H4 (cell line): Measurements from ENCODE around the gene TEAD1. TPM values are rescaled to one million over a fixed set of nuclear protein-coding genes. Genes with fewer than 3 reads are reported as not detected.

Experiments
- DNase-seq: peaks from one replicate; pipeline ENCODE4 v3.0.0-alpha.2; 2015; ENCODE audit warnings: low spot score
- total RNA-seq: library from RNA; depleted of rRNA; stranded (reverse); fragments of >200 nt; shearing (Covaris generic); gene quantifications from 2 replicates; pipeline ENCODE4 v1.2.3, GENCODE V29; 2014

TEAD1 gene
- total RNA-seq, 1 experiment from 2014 or later: 42.3 TPM

DNA sequence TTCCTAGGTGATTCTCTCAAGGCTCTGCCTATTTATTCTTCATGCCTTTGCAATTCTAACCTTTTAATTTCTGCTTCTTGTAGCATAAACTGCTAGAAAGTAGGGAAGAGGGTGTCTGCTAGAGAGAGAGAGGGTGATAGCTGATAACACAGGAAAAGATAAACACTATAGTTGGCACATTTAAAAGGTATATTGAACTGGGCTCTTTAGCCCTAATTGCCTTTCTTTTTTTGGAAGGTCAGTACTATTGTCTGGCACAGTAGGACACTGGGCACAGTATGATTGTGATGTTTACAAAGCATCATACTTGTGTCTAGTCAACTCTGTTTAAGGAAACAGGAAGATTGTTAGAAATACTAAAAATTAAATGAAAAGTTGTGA is 33.3 kb downstream of the TEAD1 start:
- no peak for DNase-seq

DNA sequence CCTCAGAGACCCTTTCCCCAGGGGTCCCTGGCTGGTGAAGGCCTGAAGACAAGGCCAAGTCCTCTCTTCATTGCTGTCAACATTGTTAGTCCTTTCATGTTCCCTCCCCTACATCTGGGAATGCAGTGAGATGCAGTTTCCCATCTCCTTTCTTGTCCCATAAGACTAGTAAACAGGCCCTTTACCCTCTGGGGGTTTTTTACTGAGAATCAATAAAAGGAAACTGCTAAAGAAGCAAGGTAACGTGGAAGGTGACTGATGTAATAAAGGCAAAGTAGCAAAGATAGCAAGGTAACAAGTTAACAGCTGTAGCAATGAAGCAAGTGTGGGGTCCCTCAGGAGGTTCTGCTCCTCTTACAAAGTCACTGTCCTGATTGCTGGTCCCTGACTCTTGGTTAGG is 37.3 kb downstream of the TEAD1 start:
- DNase-seq: no peak

DNA sequence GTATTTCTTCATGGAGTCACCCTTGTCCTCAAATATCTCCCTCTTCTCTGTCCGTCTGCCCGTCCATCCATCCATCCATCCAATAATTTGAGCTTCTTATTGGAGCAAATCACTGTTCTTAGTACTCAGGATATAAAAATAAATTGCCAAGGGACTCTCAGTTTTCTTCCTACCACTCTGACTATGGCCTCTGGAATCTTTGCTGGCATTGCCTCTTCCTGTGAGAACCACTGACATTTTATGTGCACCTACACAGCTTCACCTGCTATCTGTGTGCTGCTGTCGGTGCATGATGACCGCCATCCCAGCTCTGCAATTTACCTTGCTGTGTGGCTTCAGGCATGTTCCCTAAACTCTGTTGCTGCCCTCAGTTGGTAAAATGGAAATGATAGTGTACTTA is 37.9 kb downstream of the TEAD1 start:
- DNase-seq: no peak

DNA sequence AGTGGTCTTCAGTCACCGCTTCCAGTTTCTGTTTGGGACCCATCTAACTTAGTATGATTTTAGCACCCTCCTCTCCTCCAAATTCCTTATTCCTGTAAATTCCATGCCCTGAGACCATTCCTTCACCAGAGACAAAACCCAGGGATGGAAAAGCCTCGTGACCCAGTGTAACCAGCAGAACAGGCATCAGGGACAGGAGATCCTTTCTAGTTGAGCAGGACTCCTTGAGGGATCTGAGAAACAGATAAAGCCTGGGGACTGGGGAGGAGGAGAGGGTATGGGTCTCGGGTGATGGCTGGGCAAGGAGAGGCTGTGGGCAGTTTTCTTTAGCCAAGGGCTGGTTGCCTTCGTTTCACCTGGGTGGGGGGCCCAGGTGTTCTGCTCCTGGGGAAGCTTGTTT is 40.9 kb downstream of the TEAD1 start:
- DNase-seq: no peak

DNA sequence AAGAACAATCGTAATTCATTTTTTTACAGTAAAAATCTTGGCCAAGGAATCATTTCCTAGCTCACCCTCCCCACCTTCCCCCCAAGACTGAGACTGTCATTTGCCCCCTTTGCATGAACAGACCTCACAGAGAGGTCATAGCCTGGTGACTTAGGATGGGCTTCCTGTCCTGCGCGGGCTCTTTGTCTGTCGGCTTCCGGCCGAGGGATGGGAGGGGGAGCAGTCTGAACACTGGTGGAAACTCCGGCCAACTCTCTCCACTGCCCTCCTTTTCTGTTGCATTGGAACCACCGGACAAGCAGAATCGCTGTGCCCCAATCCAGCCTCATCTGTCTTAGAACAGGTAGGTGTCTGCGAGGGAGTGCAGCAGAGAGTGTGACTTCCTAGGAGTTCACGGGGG is 41.7 kb downstream of the TEAD1 start:
- DNase-seq: no peak

DNA sequence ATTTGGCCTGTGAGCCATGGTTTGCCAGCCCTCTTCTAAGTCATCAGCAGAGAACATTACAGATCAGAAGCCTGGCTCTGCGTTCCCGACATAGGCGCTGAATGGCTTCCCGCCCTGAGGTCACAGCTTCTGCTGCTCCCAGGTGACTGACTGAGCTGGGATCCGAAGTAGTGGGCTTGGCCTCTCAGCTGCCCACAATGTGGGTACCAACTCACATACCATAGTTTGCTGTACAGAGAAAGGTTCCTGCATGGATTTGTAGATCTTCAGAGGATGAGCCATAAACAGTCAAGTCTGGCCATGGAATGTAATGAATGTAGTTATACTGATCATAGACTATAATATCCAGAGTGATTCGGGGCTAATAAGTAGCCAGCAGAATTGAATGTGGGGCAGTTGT is 42.6 kb downstream of the TEAD1 start:
- no peak for DNase-seq

DNA sequence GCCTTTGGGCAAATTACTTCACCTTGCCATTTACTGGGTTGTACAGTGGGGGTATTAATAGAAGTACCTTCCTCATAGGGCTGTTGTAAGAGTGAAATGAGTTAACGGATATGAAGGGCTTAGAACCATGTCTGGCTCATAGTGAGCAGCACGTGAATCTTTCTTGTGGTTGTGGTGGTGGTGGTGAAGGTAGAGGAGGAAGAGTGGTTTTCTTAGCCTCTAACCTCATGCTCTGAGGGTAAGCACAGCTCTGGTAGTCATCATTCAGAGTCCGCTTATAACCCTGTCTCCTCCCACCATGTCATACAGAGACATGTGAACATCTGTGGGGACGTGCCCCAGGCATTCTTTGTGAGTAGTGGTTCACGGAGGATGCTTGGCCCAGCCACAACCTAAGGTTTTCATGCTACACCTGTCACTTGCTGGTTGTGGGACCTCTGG is 43.6 kb downstream of the TEAD1 start:
- DNase-seq: no peak

DNA sequence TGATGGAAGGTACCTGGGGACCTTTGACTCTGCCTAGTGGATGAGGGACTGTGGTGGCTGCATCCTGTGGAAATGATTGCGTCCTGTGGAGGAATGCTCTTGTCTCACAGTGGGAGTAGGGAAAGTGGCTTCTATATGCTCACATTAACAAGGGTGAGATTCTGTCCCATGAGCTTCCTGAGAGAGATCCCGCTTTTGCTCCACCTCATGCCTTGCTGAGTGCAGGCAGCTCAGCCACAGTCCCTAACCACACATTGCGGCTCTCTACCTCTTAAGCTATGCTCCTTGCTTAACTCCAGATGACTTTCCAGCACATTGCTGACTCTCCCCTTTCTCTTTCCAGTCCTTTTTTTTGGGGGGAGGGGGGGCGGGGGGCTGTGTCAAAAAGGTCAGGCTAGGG is 45.0 kb downstream of the TEAD1 start:
- peak; percentile 51 for DNase-seq

DNA sequence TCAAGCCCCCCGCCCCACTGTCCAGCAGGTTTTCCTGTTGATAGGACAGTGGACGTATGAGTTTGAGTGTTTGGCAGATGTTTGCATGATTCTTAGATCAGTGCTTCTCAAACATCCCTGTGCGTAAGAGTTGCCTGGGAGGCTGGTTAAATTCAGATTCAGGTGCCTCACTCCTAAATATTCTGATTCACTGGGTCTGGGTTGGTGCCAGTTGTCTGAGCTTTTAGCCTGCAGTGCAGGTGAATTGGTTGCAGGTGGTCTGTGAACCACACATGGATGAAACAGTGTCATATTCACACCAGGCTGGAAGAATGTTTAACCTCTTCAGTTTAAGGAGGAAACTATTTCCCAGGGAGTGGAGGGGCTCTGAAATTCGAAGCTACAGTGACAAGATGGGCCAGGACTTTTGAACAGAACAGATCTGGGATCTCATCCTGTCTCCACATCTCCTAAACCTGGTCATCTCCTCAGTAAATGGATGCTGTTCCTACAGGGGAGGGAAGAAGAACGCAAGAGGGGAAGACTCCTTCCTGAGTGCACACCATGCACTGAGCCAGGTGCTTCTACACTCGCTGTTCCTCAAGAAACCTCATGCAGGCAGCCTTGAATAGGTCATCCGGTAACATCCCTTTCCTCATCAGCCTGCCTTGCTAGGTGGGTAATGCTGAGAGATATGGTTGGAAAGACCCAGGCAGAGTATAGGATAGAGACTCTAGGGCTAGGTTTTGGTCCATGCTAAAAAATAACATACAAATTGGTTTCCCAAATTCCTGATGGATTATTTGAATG is 47.8 kb downstream of the TEAD1 start:
- DNase-seq: no peak

DNA sequence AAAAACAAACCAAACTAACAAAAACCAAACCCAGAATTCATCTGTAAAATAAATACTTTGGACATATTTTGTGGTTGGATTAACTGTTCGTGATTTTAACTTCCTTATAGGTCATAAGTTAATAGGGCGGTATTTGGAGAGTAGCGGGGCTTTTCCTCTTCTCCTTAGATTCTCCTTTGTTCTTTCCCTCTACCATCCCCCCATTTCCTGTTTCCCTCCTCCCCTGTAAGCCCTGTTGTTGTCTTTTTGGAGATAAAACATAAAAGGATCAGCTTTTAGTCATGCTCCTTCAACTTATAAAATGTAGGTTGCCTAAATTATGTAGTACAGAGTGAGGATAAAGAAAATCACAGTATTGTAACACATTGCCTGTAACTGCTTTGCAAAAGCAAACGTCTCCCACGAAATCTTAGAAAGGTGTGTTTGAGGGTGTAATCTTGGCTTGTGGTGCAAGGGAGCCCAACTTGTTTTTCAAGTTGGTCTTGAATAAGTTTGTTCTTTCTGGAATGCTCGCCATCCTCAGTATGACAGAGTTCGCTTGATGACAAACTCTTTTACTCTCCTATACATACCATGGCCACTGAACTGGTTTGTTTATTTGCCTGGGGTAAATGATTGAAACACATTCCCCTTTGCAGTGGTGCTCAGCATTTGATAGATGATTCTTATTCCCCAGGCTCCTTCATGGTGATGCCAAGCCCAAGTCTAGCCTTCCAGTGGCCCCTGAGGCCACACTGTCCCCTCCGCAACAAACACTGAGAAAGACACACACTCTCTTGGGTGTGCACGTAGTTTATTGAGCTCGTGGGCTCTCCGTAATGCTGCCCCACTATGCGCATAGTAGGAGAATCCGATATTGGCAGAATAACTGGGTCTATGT is 49.4 kb downstream of the TEAD1 start:
- DNase-seq: no peak

DNA sequence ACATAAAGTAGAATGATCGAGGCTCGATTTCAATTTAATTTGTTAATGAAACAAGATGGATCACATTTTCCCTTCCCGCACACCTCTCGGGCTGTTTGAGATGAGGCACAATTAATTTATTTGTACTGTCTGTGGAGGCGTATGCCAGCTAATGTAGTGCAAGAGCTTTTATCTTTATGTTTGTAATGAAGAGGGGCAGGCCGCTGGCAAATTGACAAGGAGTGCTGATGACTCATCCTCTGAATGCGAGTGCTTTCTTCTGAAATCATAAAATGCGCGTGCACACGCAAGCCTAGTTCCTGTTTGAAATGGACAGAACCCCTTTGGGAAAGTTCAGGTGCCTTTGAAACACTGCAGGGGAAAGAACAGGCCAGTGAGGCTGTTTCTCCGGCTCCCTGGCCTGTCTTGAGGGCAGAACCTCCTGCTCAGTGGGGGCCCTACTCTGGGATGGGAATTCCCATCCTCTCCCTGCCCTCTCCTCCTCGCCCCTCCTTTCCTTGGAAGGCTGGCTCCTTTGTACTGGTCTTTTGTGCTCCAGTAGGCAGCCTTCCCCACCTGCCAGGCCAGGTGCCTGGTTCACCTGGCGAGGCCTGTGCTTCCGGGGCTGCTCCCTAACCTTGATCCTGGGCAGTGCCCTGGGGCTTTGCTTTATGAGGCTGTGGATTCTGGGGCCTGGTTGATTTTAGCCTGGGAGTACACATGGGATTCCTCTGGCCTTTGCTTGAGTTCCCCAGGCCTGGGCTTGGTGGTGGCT is 50.3 kb downstream of the TEAD1 start:
- peak; percentile 89 for DNase-seq

DNA sequence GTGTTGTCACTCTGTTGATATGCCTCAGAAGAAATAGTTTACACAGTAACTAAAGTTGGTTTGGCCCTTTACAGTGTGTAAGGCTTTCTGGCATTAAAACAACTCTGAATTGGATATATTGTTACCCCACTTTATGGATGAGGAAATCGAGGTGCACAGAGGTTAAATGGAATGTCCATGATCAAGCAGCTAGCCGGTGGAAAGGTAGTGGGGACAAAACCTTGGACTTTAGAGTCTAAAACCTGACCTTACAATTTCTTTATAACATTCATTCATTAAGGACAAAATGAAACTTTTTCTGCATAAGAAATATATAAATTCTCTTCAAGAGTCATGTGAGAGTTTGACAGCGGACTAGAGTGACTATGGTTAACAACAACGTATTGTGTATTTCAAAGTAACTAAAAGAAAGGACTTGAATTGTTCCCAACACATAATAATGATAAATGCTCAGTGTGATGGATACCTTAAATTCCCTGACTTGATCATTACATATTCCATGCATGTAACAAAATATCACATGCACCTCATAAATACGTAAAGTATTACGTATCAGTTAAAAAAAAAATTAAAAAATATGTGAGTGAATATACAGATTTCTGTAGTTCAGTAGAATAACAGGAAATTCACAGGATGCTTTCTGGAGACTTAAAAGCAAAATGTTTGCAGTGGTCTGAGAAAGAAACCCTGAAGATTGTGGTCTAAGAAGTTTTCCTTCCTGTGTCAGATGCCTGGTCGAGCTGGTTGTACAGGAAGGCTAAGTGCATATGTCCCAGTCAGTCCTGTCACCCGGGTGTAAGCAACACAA is 51.0 kb downstream of the TEAD1 start:
- DNase-seq: no peak

DNA sequence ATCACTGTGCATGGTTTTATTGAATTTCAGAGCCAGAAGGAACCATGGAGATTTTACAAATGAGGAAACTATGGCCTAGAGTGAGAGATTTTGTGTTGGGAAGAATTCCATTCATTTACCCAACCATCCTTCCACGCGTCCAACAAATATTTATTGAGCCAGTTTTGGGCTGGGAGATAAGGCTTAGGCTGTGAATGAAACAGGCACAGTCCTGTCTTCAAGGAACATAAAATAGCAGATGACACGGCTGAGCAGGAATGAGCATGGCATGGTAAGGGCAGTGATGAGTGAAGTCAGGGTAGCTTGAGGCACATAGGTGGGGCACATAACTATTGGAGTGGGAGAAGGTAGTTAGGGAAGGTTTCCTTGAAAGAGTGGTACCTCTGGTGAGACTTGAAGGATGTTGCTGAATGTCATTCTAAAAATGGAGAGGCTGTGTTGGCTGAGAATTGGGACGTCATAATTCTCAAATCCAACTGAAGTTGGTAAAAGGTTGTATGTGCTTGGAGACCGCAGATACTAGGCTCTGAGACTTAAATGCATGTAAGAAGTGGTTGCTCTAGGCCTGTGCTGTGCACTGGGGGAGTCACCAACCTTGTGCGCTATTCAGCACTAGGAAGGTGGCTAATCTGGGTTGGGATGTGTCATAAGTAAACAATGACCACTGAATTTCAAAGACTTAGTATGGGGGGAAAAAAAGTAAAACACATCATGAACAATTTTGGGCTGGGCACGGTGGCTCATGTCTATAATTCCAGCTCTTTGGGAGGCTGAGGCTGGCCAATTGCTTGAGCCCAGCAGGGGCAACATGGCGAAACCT is 51.9 kb downstream of the TEAD1 start:
- peak; percentile 62 for DNase-seq

DNA sequence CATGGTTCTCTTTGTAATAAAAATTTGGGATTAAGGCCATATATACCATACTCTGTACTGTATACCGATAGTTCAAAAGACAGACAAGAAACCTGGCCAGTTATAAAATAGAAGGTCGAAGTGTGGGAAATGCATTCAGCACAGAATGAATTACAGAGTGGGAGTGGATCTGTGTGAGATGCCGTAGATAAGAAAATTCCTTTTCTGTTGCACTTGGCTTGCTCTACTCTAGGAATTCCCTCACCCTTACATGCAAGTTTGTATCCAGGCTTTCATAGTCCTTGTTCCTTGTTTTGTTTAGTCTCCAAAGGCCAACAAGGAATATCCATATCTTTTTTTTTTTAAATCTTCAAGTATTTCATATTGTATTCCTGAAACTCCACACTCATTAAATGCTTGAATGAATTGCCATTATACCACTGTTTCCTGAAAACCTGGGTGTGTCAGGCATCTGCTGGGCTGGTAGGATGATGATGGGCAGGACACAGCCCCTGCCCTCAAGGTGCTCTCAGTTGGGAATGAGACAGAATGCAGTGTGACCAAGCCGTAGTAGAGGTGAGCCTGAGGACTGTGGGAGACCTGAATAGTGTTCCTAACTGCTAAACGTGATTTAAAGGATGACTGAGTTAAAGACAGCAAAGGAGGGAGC is 53.5 kb downstream of the TEAD1 start:
- DNase-seq: no peak

DNA sequence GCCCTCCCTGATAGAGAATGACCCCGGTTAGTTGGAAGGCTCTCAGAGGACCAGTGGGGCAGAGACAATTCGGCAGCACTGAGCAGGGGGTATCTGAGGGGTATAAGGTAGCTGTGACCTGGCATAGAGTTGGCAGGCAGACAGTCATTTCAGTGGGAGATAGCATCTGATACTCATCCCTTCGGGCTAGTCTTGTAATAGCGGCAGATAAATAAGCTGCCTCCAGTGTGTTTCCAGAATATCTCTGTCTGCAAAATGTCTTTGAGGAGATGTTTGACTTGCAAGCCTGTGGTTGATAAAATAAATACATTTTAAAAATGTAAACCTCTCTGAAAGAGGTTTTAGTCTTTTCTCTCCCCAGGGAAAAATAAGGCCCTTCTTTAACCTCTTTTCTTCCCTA is 54.2 kb downstream of the TEAD1 start:
- no peak for DNase-seq

DNA sequence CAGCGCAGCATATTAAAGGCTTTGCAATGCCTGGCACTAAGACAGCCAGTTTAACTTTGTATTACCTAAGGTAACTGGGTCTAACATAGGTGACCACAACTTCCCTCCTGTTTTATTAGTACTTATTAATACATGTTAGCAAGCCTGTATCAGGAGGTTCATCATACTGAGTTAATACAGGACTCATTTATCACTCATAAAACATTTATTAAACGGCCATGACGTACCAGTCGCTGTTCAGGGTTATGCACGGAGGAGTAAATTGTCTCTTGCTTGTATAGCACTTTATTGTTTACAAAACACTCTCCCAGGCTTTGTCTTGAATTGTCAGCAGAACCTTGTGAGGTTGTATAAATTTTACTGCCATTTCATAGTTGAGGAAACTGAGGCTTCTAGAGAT is 55.7 kb downstream of the TEAD1 start:
- DNase-seq: no peak

DNA sequence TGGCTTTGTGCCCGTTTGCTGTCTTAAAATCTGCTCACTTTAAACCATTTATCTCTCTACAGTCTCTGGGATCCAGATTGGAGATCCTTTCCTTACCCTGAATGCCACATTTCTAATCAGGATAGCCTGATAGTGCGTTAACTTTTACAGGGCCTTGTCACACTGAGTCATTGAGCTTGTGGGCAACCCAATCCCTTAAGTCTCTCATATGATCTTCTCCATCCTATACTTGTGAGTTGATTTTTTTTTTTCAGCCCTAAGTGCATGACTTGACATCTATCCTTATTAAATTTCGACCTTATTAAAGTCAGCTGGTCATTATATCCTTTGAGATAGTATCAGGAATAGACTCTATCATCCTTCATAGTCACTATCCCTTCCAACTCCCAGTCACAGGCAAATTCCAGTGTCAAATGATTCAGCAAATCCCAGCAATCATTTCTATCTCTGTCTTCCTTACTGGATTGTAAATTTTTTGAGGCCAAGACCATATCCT is 57.7 kb downstream of the TEAD1 start:
- DNase-seq: peak; percentile 32

DNA sequence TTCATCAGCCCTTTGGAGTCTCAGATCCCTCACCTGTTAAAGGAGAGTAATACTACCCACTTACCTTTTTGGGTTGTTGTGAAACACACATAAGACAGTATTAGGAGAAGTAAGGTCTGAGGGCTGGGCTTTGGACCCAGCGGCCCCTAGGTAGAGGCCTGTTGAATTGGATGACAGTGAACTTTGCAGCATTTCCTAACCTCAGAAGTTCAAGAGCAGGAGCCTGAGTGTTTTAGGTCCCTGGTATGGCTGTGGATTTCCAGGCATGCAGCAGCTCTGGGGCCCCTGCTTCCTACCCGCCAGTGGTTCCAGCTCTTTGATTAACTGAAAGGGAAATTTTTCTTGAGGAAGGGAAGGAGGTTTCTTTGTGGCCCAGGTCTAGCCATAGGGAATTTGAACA is 58.9 kb downstream of the TEAD1 start:
- no peak for DNase-seq

DNA sequence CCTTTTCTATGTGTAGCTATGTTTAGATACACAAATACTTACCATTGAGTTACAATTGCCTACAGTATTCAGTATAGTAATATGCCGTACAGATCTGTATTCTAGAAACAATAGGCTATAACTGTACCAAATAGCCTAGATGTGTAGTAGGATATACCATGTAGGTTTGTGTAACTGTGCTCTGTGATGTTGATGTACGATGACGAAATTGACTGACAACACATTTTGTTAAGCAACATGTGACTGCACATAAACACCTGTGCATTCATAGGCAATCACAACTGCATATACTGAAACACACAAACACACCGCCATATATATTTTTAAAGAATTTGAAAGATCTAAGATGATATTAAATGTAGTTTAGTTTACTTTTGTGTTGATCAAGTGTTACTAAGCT is 60.4 kb downstream of the TEAD1 start:
- DNase-seq: no peak

DNA sequence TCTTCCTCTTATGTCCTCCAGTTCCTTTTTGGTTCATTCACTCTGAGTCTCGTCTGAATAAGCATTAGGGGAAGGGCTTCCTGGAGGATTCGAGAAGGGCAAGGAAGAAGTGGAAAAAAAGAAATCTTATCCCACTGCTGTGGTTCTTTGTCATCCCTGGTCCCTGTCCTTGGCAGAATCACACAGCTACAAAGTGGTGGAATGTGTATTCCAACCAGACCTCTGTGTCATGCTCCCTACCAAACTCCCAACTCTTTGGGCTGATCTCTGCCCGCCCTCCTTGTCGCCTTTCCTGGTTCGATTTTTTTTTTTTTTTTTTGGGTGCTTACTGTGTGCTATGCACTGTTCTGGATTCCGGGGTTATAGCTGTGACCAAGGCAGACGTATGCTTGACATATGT is 61.0 kb downstream of the TEAD1 start:
- DNase-seq: no peak
